ENCODE measurements around the gene DNAI1. TPM values are rescaled to one million over a fixed set of nuclear protein-coding genes. Genes with fewer than 3 reads are reported as not detected.
"Not testable (repeated sequence)": the region's sequence is repeated elsewhere in the genome, so short reads cannot be mapped to it uniquely, and the experiment has no call there.

DNAI1 gene
- total RNA-seq, 1 donor from 2014 or later: 0.20 TPM

- no peak for DNase-seq
Measured at GRCh38 chr9:34451135-34451534, 7.5 kb upstream of the DNAI1 start.

GRCh38 chr9:34451545-34451944 is 7.1 kb upstream of the DNAI1 start:
- no peak for DNase-seq

GRCh38 chr9:34452568-34452967 is 6.0 kb upstream of the DNAI1 start:
- DNase-seq: no peak

- DNase-seq: no peak
Measured at GRCh38 chr9:34454571-34455065, 4.0 kb upstream of the DNAI1 start.

GRCh38 chr9:34456151-34456550 is 2.5 kb upstream of the DNAI1 start:
- DNase-seq: no peak

GRCh38 chr9:34456746-34457145 is 1.9 kb upstream of the DNAI1 start:
- no peak for DNase-seq

GRCh38 chr9:34457266-34458012 is 1.2 kb upstream of the DNAI1 start:
- no peak for DNase-seq

GRCh38 chr9:34458959-34459340 is 345 bp downstream of the DNAI1 start:
- no peak for DNase-seq

GRCh38 chr9:34459356-34459755 is 751 bp downstream of the DNAI1 start:
- DNase-seq: no peak

GRCh38 chr9:34459941-34460340 is 1.3 kb downstream of the DNAI1 start:
- no peak for DNase-seq

GRCh38 chr9:34463098-34463900 is 4.7 kb downstream of the DNAI1 start:
- no peak for DNase-seq

- DNase-seq: no peak
Measured at GRCh38 chr9:34463901-34464232, 5.3 kb downstream of the DNAI1 start.

- DNase-seq: no peak
Measured at GRCh38 chr9:34464571-34464970, 6.0 kb downstream of the DNAI1 start.

- peak; percentile 75 for DNase-seq
Measured at GRCh38 chr9:34465468-34465867, 6.9 kb downstream of the DNAI1 start.

GRCh38 chr9:34475097-34475496 is 16.5 kb downstream of the DNAI1 start:
- no peak for DNase-seq

GRCh38 chr9:34477541-34477940 is 18.9 kb downstream of the DNAI1 start:
- DNase-seq: no peak

- DNase-seq: no peak
Measured at GRCh38 chr9:34479431-34479866, 20.8 kb downstream of the DNAI1 start.

GRCh38 chr9:34481620-34482019 is 23.0 kb downstream of the DNAI1 start:
- DNase-seq: not testable (repeated sequence)

- not testable (repeated sequence) for DNase-seq
Measured at GRCh38 chr9:34482746-34483145, 24.1 kb downstream of the DNAI1 start.

GRCh38 chr9:34484678-34485077 is 26.1 kb downstream of the DNAI1 start:
- DNase-seq: no peak

- DNase-seq: no peak
Measured at GRCh38 chr9:34485822-34486221, 27.2 kb downstream of the DNAI1 start.

GRCh38 chr9:34486572-34486971 is 28.0 kb downstream of the DNAI1 start:
- DNase-seq: no peak

GRCh38 chr9:34490360-34490759 is 31.8 kb downstream of the DNAI1 start:
- no peak for DNase-seq

- DNase-seq: no peak
Measured at GRCh38 chr9:34490760-34491159, 32.2 kb downstream of the DNAI1 start.

Data from skin of body (tissue), 2 donors.